ENCODE results near the gene NUDCD3. TPM values are rescaled to one million over a fixed set of nuclear protein-coding genes. Genes with fewer than 3 reads are reported as not detected.

Gene NUDCD3
- total RNA-seq, 1 donor from 2014 or later = 39.3 TPM

DNA sequence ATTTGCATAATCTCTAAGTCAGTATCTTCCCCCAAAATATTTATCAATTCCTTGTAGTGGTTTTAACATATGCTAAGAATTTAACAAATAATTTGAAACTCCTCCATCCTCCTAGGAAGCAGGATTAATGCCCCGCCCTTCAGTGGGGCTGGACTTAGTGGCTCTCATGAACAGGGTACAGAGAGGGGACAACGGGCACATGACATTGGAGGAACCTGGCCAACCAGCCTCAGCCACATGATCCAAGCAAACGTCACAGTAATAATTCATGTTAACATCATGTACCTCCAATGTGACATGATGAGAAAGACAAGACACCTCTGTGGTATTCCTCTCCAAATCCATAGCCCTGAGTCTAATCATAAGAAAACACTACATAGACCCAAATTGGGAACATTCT lies 50.5 kb downstream of the NUDCD3 start:
- intact Hi-C loops (cut with DNase I) = no loop called here
- H3K27ac ChIP-seq = no peak overlapping the region
- DNase-seq (ENCODE audit: low spot score in 2 of 2) = no peak
- TF ChIP-seq, protein P1, sequence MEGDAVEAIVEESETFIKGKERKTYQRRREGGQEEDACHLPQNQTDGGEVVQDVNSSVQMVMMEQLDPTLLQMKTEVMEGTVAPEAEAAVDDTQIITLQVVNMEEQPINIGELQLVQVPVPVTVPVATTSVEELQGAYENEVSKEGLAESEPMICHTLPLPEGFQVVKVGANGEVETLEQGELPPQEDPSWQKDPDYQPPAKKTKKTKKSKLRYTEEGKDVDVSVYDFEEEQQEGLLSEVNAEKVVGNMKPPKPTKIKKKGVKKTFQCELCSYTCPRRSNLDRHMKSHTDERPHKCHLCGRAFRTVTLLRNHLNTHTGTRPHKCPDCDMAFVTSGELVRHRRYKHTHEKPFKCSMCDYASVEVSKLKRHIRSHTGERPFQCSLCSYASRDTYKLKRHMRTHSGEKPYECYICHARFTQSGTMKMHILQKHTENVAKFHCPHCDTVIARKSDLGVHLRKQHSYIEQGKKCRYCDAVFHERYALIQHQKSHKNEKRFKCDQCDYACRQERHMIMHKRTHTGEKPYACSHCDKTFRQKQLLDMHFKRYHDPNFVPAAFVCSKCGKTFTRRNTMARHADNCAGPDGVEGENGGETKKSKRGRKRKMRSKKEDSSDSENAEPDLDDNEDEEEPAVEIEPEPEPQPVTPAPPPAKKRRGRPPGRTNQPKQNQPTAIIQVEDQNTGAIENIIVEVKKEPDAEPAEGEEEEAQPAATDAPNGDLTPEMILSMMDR (IDR thresholded peaks at IDR 0.05) = no peak
- no peaks in the 10 kb centered on the region for H3K27me3 ChIP-seq
- no peaks in the 10 kb centered on the region for H3K36me3 ChIP-seq
- H3K4me1 ChIP-seq = no peaks in the 10 kb centered on the region
- no peak overlapping the region for H3K4me3 ChIP-seq
- no peaks in the 10 kb centered on the region for H3K9me3 ChIP-seq

DNA sequence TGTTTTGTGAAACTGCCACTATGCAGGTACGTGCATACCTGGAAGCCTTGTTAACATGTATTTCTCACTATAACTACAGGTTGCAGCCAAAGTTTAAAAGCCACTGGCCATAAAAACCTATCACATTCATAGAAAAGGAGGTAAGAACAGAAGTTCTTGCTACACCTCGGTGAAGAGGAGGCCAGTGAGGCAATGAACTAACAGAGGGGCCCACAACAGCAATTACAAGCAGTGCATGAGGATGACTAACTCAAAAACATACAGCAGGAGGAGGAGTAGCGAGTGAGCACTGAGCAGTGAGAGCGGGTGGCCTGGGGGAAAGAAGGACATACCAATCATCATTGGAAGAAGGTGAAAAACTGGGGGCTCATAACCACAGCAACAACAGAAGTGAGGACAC lies 51.6 kb downstream of the NUDCD3 start:
- H3K27ac ChIP-seq = no peak overlapping the region
- H3K36me3 ChIP-seq = no peaks in the 10 kb centered on the region
- no peaks in the 10 kb centered on the region for H3K4me1 ChIP-seq
- no peaks in the 10 kb centered on the region for H3K9me3 ChIP-seq
- no peaks in the 10 kb centered on the region for H3K27me3 ChIP-seq
- DNase-seq (ENCODE audit: low spot score in 2 of 2) = no peak
- TF ChIP-seq, protein P1 (IDR thresholded peaks at IDR 0.05) = no peak
- no peak overlapping the region for H3K4me3 ChIP-seq
- intact Hi-C loops (cut with DNase I) = no loop called here

DNA sequence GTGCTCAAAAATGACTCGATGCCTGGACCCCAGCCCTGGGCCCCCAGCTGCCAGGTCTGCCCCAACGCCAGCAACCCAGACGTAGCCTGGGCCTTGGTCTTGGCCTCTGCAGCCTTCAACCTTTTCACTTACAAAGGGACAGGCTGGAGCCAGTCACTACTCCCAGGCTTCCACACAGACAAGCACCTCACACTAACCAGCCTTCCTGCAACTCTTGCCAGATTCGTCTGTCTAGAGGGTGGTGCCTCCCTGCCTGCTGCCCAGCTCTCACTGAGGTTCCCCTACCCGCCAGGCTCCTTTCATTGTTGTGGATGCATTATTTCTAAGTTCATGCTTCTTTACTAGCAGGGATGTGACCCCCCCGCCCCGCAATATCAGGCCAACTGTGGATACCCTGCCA lies 56.3 kb downstream of the NUDCD3 start:
- H3K4me1 ChIP-seq = no peaks in the 10 kb centered on the region
- H3K27me3 ChIP-seq = no peaks in the 10 kb centered on the region
- H3K9me3 ChIP-seq = no peaks in the 10 kb centered on the region
- no peaks in the 10 kb centered on the region for H3K36me3 ChIP-seq
- intact Hi-C loops (cut with DNase I) = no loop called here
- H3K27ac ChIP-seq = no peak overlapping the region
- DNase-seq (ENCODE audit: low spot score in 2 of 2) = no peak
- TF ChIP-seq, protein P1 (IDR thresholded peaks at IDR 0.05) = no peak
- H3K4me3 ChIP-seq = no peak overlapping the region

DNA sequence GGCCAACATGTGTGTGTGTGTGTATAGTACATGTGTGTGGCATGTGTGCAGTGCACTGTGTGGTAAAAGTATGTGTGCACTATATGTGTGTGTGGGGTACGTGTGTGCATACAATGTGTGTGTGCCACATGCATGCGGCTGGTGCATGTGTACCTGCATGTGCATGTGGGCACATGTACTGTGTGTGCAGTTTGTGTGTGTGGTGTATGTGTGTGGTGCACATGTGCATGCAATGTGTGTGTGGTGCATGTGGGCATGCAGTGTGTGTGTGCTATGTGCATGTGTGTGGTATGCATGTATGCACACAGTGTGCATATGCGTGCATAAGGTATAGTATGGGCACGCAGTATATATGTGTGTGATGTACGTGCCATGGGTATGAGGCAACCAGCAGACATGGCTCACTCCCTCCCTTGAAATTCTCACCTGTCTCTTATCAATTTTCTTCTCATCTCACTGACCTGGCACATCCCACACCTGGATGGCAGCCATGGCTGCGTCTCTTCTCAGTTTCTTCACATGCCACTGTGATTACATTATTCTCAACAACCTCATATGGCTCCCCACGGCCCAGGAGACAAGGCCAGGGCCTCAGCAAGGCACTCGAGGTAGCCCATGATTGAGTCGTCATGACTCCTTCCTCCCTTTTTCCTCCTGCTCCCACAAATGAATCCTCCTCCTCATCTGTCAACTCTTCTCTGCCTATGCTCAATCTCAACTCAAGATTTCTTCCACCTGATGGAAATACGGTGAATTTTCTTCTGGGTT lies 57.0 kb downstream of the NUDCD3 start:
- Histone ChIP-seq H3K9me3 (no peaks in the 10 kb centered on the region), H3K4me1 (no peaks in the 10 kb centered on the region), H3K27me3 (no peaks in the 10 kb centered on the region), H3K27ac (no peak overlapping the region), H3K4me3 (no peak overlapping the region), H3K36me3 (no peaks in the 10 kb centered on the region)
- TF ChIP-seq, protein P1 (IDR thresholded peaks at IDR 0.05) = no peak
- intact Hi-C loops (cut with DNase I) = no loop called here
- no peak for DNase-seq (ENCODE audit: low spot score in 2 of 2)

DNA sequence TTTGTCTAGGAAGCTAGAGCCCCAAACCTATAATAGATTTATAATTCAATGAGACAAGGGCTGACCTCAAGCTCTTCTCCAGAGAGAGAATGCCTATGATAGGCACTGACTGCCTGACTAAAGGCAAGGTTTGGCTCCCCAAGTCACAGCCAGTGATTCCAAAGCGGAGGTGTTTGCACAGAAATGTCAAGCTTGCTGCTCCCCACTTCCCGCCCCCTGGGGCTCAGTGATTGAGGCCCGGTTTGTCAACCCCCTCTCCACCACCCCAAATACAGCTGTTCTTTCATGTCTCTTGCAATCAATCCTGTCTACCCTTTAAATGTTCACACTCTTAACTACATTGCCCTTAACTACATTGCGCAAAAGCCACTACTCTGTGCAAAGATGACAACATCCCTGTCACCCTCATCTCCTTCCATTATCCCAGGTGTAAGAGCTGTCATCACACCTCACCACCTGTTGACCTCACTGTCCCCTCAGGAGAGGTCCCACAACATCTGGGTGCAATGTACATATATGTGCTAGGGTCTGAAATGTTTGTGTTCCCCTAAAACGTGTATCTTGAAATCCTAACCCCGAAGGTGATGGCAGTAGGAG lies 58.0 kb downstream of the NUDCD3 start:
- no peak overlapping the region for H3K4me3 ChIP-seq
- no peaks in the 10 kb centered on the region for H3K9me3 ChIP-seq
- no peaks in the 10 kb centered on the region for H3K27me3 ChIP-seq
- intact Hi-C loops (cut with DNase I) = no loop called here
- no peak overlapping the region for H3K27ac ChIP-seq
- no peak for DNase-seq (ENCODE audit: low spot score in 2 of 2)
- no peaks in the 10 kb centered on the region for H3K4me1 ChIP-seq
- TF ChIP-seq, protein P1 (IDR thresholded peaks at IDR 0.05) = no peak
- H3K36me3 ChIP-seq = peaks cover 0 to 3% of the 10 kb centered on the region in 2 donors

All from ascending aorta (tissue), 2 donors.